A549 treated with AZD2906 at 1 μM for 4 hours (cell line): ENCODE data around the gene HNRNPH3. TPM values are rescaled to one million over a fixed set of nuclear protein-coding genes. Genes with fewer than 3 reads are reported as not detected.

Experiments used
- total RNA-seq: library from RNA; stranded (reverse); fragments of 200-300 nt; extraction: Qiagen RNA extraction; gene quantifications from 5 replicates; pipeline ENCODE4 v1.2.3, GENCODE V29; 2022

The HNRNPH3 gene
- total RNA-seq = 171 to 235 TPM (median 179 TPM) in 5 replicates

GRCh38 chr10:68331455-68332258 lies at the start of gene HNRNPH3:
Gene HNRNPH3 (plus strand): TSS chr10:68332064. CDS start chr10:68337222, 5,158 bp downstream.

GRCh38 chr10:68332259-68333057 lies 594 bp downstream of the HNRNPH3 start, which contains the start of gene PBLD:
Gene PBLD (minus strand): TSS chr10:68332928. CDS start chr10:68306844, 26,084 bp downstream.

Other genes starting within 250 kb of the HNRNPH3 start
- 1.8 to 2.5 TPM (median 2.1 TPM) in 5 replicates for gene MYPN, start 222.6 kb upstream of the HNRNPH3 start, total RNA-seq
- gene ATOH7, start 100.0 kb upstream of the HNRNPH3 start, total RNA-seq = 0.08 to 0.36 TPM (median 0.21 TPM) in 5 replicates
- gene PBLD, start 864 bp downstream of the HNRNPH3 start, total RNA-seq = 2.7 to 3.7 TPM (median 3.4 TPM) in 5 replicates
- 7.2 to 9.6 TPM (median 8.9 TPM) in 5 replicates for gene RUFY2, start 75.2 kb downstream of the HNRNPH3 start, total RNA-seq
- gene DNA2, start 139.9 kb downstream of the HNRNPH3 start, total RNA-seq = 7.1 to 11.5 TPM (median 8.4 TPM) in 5 replicates
- 16.5 to 17.9 TPM (median 16.8 TPM) in 5 replicates for gene SLC25A16, start 195.5 kb downstream of the HNRNPH3 start, total RNA-seq
- gene TET1, start 228.3 kb downstream of the HNRNPH3 start, total RNA-seq = 0.37 to 0.68 TPM (median 0.54 TPM) in 5 replicates